Stimulated activated CD4-positive, alpha-beta T cell treated with anti-CD3 and anti-CD28 coated beads, Interleukin-12 subunit alpha, Interleukin-12 subunit beta, amount 100 ng/mL, for 48 hours (primary cell): Measurements from ENCODE around the gene GNB1.

Source experiments
- DNase-seq, 3 donors: peaks; one replicate each; pipeline ENCODE4 v3.0.0-alpha.2; 2020; ENCODE audit warnings: low read depth in 2 of 3, low spot score in 1 of 3

The GNB1 gene

GRCh38 chr1:1768249-1768992, 122.5 kb downstream of the GNB1 start:
- no peak for DNase-seq

- DNase-seq, result no peak
Measured at GRCh38 chr1:1764876-1765470, 125.9 kb downstream of the GNB1 start.

GRCh38 chr1:1763657-1764621, 126.9 kb downstream of the GNB1 start:
- no peak for DNase-seq

- DNase-seq, result no peak
Measured at GRCh38 chr1:1761504-1762376, 129.1 kb downstream of the GNB1 start.

- no peak for DNase-seq
Measured at GRCh38 chr1:1760715-1761114, 130.2 kb downstream of the GNB1 start.

- DNase-seq, result no peak
Measured at GRCh38 chr1:1760345-1760650, 130.6 kb downstream of the GNB1 start.

- no peak for DNase-seq
Measured at GRCh38 chr1:1759456-1760344, 131.2 kb downstream of the GNB1 start.

GRCh38 chr1:1758692-1759455, 132.0 kb downstream of the GNB1 start:
- DNase-seq, result no peak

- no peak for DNase-seq
Measured at GRCh38 chr1:1758059-1758621, 132.7 kb downstream of the GNB1 start.

- no peak for DNase-seq
Measured at GRCh38 chr1:1757422-1758058, 133.3 kb downstream of the GNB1 start.

GRCh38 chr1:1756661-1757421, 134.0 kb downstream of the GNB1 start:
- no peak for DNase-seq

- no peak for DNase-seq
Measured at GRCh38 chr1:1755852-1756251, 135.0 kb downstream of the GNB1 start.

GRCh38 chr1:1755426-1755825, 135.5 kb downstream of the GNB1 start:
- DNase-seq, result no peak

GRCh38 chr1:1754051-1754815, 136.7 kb downstream of the GNB1 start:
- no peak for DNase-seq

GRCh38 chr1:1753607-1754005, 137.3 kb downstream of the GNB1 start:
- no peak for DNase-seq

- no peak for DNase-seq
Measured at GRCh38 chr1:1752636-1753606, 138.0 kb downstream of the GNB1 start.
